Measurements from ENCODE around the gene ZNF561.
"Not testable (repeated sequence)": the region's sequence is repeated elsewhere in the genome, so short reads cannot be mapped to it uniquely, and the experiment has no call there.

The ZNF561 gene

GRCh38 chr19:9621156-9622037 is at the start of gene ZNF561:
ZNF561 (minus strand) TSS chr19:9621232; CDS start chr19:9619456, 1,776 bp downstream.
- H3K27me3 Mint-ChIP-seq = no peaks in the 10 kb centered on the region
- peak within 1 kb of the TSS; percentile 94 for H3K4me3 Mint-ChIP-seq
- H3K4me1 Mint-ChIP-seq = peaks cover 23% of the 10 kb centered on the region
- H3K36me3 Mint-ChIP-seq = peaks cover 17% of the 10 kb centered on the region
- no peaks in the 10 kb centered on the region for H3K9me3 Mint-ChIP-seq
- H3K27ac Mint-ChIP-seq = peak within 1 kb of the TSS; percentile 98

GRCh38 chr19:9668544-9668943 is 47.5 kb upstream of the ZNF561 start:
- H3K36me3 Mint-ChIP-seq = peaks cover 59% of the 10 kb centered on the region
- H3K4me3 Mint-ChIP-seq = peak overlapping the region; percentile 1

GRCh38 chr19:9667898-9668297 is 46.9 kb upstream of the ZNF561 start:
- H3K36me3 Mint-ChIP-seq = peaks cover 57% of the 10 kb centered on the region
- H3K27ac Mint-ChIP-seq = no peak overlapping the region
- no peaks in the 10 kb centered on the region for H3K27me3 Mint-ChIP-seq
- H3K4me3 Mint-ChIP-seq = no peak overlapping the region
- H3K9me3 Mint-ChIP-seq = peaks cover 23% of the 10 kb centered on the region
- H3K4me1 Mint-ChIP-seq = peaks cover 44% of the 10 kb centered on the region

More at GRCh38 chr19:9668544-9668943, 47.5 kb upstream of the ZNF561 start:
- peaks cover 42% of the 10 kb centered on the region for H3K4me1 Mint-ChIP-seq
- H3K27ac Mint-ChIP-seq = no peak overlapping the region
- H3K9me3 Mint-ChIP-seq = peaks cover 23% of the 10 kb centered on the region
- no peaks in the 10 kb centered on the region for H3K27me3 Mint-ChIP-seq

- H3K27me3 Mint-ChIP-seq = no peaks in the 10 kb centered on the region
- peaks cover 14% of the 10 kb centered on the region for H3K4me1 Mint-ChIP-seq
- peaks cover 27% of the 10 kb centered on the region for H3K36me3 Mint-ChIP-seq
- H3K9me3 Mint-ChIP-seq = no peaks in the 10 kb centered on the region
- H3K27ac Mint-ChIP-seq = no peak overlapping the region
- H3K4me3 Mint-ChIP-seq = no peak overlapping the region
Measured at GRCh38 chr19:9658769-9659168, 37.7 kb upstream of the ZNF561 start.

GRCh38 chr19:9653066-9653555 is 32.1 kb upstream of the ZNF561 start:
- not testable (repeated sequence) for H3K27ac Mint-ChIP-seq, H3K4me3 Mint-ChIP-seq, H3K4me1 Mint-ChIP-seq, H3K27me3 Mint-ChIP-seq
- Mint-ChIP-seq H3K9me3 (peaks cover 12% of the 10 kb centered on the region), H3K36me3 (peaks cover 65% of the 10 kb centered on the region)

DNA sequence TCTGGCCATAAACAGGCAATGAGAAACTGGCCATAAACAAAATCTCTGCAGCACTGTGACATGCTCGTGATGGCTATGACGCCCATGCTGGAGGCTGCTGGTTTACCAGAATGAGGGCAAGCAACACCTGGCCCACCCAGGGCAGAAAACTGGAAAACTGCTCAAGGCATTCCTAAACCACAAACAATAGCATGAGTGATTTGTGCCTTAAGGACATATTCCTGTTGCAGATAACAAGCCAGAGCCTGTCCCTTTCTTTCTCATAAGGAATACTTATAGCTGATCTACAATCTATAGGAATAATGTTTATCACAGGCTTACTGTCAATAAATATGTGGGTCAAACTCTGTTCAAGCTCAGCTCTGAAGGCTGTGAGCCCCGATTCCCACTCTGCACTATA is 30.4 kb upstream of the ZNF561 start:
- not testable (repeated sequence) for H3K27ac Mint-ChIP-seq, H3K4me3 Mint-ChIP-seq, H3K4me1 Mint-ChIP-seq, H3K27me3 Mint-ChIP-seq
- peaks cover 60% of the 10 kb centered on the region for H3K36me3 Mint-ChIP-seq
- peaks cover 12% of the 10 kb centered on the region for H3K9me3 Mint-ChIP-seq

GRCh38 chr19:9650345-9650744 is 29.3 kb upstream of the ZNF561 start:
- Mint-ChIP-seq H3K36me3 (peaks cover 57% of the 10 kb centered on the region), H3K27me3 (no peaks in the 10 kb centered on the region), H3K9me3 (peaks cover 12% of the 10 kb centered on the region), H3K4me1 (peaks cover 3% of the 10 kb centered on the region), H3K27ac (no peak overlapping the region), H3K4me3 (no peak overlapping the region)

DNA sequence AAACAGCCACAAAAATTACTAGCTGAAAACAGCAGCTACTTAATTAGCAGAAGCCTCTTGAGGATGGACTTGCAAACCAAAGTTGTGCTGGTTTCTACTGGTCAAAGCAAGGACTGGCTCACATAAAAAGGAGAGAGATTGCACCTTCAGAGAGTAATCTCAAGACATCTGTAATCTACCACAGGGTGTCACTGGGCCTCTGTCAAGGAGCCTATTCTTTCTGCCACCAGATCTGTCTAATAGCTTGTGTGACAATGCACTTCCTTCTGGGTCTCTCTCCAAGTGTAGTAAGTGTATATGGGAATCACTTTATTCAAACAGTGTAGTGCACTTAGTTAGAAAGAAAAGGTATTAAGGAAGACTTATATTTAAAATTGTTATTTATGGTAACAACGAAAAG is 24.4 kb upstream of the ZNF561 start:
- no peak overlapping the region for H3K27ac Mint-ChIP-seq
- H3K4me1 Mint-ChIP-seq = peaks cover 3% of the 10 kb centered on the region
- H3K36me3 Mint-ChIP-seq = peaks cover 31% of the 10 kb centered on the region
- no peaks in the 10 kb centered on the region for H3K9me3 Mint-ChIP-seq
- no peak overlapping the region for H3K4me3 Mint-ChIP-seq
- no peaks in the 10 kb centered on the region for H3K27me3 Mint-ChIP-seq

GRCh38 chr19:9644472-9644871 is 23.4 kb upstream of the ZNF561 start:
- Mint-ChIP-seq H3K4me3 (no peak overlapping the region), H3K27me3 (no peaks in the 10 kb centered on the region), H3K36me3 (peaks cover 23% of the 10 kb centered on the region), H3K27ac (no peak overlapping the region), H3K4me1 (peaks cover 3% of the 10 kb centered on the region), H3K9me3 (no peaks in the 10 kb centered on the region)

- Mint-ChIP-seq H3K27me3 (no peaks in the 10 kb centered on the region), H3K36me3 (peaks cover 16% of the 10 kb centered on the region), H3K9me3 (no peaks in the 10 kb centered on the region), H3K27ac (no peak overlapping the region), H3K4me3 (no peak overlapping the region), H3K4me1 (no peaks in the 10 kb centered on the region)
Measured at GRCh38 chr19:9641810-9642209, 20.8 kb upstream of the ZNF561 start.

DNA sequence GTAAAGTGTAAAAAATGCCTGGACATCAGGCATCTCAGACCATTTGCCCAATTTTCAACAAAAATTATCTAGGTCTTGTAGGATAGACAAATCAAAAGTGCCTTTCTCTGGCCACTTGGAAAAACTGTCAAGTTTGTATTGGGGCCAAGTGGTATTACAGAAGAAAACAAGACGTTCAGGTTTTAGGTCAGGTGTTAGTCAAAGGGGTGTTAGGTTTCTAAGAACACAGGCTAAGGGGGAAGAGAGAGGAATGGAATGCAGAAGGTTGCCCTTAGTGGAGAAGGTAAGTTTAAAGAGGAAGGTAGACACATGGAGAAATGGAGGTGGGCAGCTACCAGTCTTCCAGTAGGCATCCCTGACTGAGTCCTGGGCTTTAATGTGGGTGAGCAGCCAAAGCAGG is 19.9 kb upstream of the ZNF561 start:
- H3K4me3 Mint-ChIP-seq = no peak overlapping the region
- H3K36me3 Mint-ChIP-seq = peaks cover 14% of the 10 kb centered on the region
- no peaks in the 10 kb centered on the region for H3K27me3 Mint-ChIP-seq
- H3K27ac Mint-ChIP-seq = no peak overlapping the region
- H3K4me1 Mint-ChIP-seq = no peaks in the 10 kb centered on the region
- no peaks in the 10 kb centered on the region for H3K9me3 Mint-ChIP-seq

DNA sequence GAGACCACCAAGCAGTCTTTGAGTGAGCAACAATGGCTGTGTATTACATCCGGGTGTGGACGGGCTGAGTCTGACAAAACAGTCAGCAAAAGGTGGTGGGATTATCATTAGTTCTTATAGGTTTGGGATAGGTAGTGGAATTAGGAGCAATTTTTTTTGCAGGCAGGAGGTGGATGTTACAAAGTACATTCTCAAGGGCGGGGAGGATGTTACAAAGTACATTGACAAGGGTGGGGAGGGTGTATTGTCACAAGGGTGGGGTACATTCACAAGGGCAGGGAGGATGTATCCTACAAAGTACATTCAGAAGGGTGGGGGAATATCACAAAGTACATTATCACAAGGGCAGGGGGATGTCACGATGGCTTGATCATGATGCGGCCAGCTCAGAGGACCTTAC is 15.0 kb upstream of the ZNF561 start:
- H3K9me3 Mint-ChIP-seq = no peaks in the 10 kb centered on the region
- H3K36me3 Mint-ChIP-seq = peaks cover 17% of the 10 kb centered on the region
- no peak overlapping the region for H3K27ac Mint-ChIP-seq
- no peaks in the 10 kb centered on the region for H3K4me1 Mint-ChIP-seq
- no peaks in the 10 kb centered on the region for H3K27me3 Mint-ChIP-seq
- H3K4me3 Mint-ChIP-seq = no peak overlapping the region

DNA sequence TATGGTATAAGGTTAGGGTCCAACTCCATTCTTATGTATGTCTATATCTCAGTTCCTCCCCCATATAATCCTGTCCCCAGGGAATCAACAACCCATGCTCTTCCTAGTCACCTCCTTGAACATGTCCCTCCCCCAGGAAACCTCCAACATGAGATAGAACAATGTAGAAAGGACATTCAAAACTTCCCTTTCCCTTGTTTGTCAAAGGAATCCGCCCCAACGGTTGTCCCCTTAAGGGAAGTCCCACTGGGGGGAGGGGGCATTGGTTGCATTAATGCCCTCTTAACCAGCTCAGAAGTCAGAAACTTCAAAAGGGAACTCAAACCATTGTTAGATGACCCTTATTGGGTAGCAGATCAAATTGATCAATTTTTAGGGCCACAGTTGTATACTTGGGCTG is 6.8 kb upstream of the ZNF561 start:
- peaks cover 11% of the 10 kb centered on the region for H3K36me3 Mint-ChIP-seq
- H3K4me3 Mint-ChIP-seq = no peak overlapping the region
- no peak overlapping the region for H3K27ac Mint-ChIP-seq
- no peaks in the 10 kb centered on the region for H3K9me3 Mint-ChIP-seq
- no peaks in the 10 kb centered on the region for H3K27me3 Mint-ChIP-seq
- peaks cover 6% of the 10 kb centered on the region for H3K4me1 Mint-ChIP-seq

DNA sequence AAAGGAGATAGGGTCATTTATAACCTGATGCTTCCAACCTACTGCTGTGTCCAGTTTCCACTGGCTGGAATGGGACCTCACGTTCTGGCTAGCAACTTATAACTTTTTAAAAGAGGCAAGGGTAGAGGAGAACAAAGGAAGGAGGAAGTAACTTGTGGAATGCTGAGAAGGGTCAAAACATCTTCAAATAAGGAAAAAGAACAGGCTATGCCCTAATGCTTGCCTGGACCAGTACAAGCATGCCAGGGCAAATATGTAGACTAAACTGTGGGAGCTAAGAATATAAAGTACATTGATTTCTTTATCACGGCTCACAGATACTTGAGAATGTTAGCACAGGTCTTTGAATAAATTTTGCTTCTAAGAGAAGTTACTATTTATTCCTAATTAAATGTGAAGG is 1.5 kb upstream of the ZNF561 start:
- Mint-ChIP-seq H3K4me3 (peak overlapping the region; percentile 61), H3K27ac (peak overlapping the region; percentile 55), H3K4me1 (peaks cover 23% of the 10 kb centered on the region), H3K36me3 (peaks cover 12% of the 10 kb centered on the region), H3K27me3 (no peaks in the 10 kb centered on the region), H3K9me3 (no peaks in the 10 kb centered on the region)

DNA sequence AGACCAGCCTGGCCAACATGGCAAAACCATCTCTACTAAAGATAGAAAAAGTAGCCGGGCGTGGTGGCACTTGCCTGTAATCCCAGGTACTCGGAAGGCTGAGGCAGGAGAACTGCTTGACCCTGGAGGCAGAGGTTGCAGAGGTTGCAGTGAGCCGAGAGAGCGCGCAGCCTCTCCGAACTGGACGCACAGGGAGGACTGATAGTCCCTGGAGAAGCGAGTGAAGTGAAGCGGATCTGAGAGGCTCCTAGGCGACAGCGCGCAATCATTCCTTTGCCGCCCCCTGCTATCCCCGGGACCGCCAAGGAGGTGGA is 233 bp downstream of the ZNF561 start:
- H3K27me3 Mint-ChIP-seq = no peaks in the 10 kb centered on the region
- peak overlapping the region; percentile 94 for H3K4me3 Mint-ChIP-seq
- H3K9me3 Mint-ChIP-seq = no peaks in the 10 kb centered on the region
- H3K4me1 Mint-ChIP-seq = peaks cover 20% of the 10 kb centered on the region
- H3K36me3 Mint-ChIP-seq = peaks cover 18% of the 10 kb centered on the region
- peak overlapping the region; percentile 98 for H3K27ac Mint-ChIP-seq

DNA sequence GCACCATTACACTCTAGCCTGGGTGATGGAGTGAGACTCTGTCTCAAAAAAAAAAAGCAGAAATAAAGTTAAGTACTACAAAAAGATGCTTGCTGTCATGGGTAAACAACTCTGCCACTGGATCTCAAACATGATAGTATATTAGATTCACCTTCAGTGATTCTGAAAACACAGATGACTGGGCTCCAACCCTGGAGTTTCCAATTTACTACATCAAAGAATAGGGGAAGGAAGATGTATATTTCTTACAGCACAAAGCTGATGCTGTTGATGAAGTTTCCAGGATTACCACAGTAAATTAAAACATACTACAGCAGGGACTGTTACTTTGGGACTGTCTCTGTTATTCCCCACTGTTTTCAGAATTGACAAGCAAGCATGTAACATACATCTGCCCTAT is 5.2 kb downstream of the ZNF561 start:
- no peak overlapping the region for H3K27ac Mint-ChIP-seq
- H3K9me3 Mint-ChIP-seq = no peaks in the 10 kb centered on the region
- H3K4me3 Mint-ChIP-seq = no peak overlapping the region
- no peaks in the 10 kb centered on the region for H3K27me3 Mint-ChIP-seq
- peaks cover 11% of the 10 kb centered on the region for H3K4me1 Mint-ChIP-seq
- H3K36me3 Mint-ChIP-seq = peaks cover 43% of the 10 kb centered on the region

Measured in activated naive CD4-positive, alpha-beta T cell treated with anti-CD3 and anti-CD28 coated beads, Interleukin-2, amount 50 U/mL, for 24 hours (primary cell).